22Rv1 (cell line): Measurements from ENCODE around the gene FOSL1.

Source experiments
- H3K27ac ChIP-seq: fragments of 450-650 bp; 2 replicates; pipeline ENCODE4 v1.5.1; 2017
- ZFX ChIP-seq: fragments of 450-650 bp; IDR thresholded peaks from 2 replicates; pipeline ENCODE4 v1.6.1; 2017; ENCODE audit warnings: antibody characterized with exemption, borderline replicate concordance
- TF ChIP-seq, protein P1 (sequence below): fragments of 450-650 bp; IDR thresholded peaks from 2 replicates; pipeline ENCODE4 v1.5.1; 2017; ENCODE audit warnings: mild to moderate bottlenecking

The FOSL1 gene

DNA sequence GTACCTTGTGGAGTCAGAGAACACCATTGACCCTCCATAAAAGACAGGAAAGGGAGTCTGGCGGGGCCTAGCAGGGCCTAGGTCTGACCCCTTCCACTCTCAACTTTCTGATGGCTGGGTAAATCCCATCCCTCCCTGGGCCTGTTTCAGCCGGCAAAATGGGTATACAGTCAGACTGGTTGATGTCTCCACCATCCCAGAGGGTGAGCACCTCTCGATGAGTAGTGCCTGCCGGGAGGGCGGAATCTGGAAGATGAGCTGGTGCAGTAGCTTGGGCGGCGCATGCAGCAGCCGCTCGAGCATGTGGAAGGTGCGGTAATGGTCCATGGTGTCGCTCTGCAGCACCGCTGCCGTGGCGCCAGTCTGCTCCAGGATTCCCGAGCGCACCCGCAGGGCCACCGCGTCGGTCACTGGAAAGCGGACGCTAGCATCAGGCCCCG, 12.4 kb downstream of the FOSL1 start:
- TF ChIP-seq, protein P1, sequence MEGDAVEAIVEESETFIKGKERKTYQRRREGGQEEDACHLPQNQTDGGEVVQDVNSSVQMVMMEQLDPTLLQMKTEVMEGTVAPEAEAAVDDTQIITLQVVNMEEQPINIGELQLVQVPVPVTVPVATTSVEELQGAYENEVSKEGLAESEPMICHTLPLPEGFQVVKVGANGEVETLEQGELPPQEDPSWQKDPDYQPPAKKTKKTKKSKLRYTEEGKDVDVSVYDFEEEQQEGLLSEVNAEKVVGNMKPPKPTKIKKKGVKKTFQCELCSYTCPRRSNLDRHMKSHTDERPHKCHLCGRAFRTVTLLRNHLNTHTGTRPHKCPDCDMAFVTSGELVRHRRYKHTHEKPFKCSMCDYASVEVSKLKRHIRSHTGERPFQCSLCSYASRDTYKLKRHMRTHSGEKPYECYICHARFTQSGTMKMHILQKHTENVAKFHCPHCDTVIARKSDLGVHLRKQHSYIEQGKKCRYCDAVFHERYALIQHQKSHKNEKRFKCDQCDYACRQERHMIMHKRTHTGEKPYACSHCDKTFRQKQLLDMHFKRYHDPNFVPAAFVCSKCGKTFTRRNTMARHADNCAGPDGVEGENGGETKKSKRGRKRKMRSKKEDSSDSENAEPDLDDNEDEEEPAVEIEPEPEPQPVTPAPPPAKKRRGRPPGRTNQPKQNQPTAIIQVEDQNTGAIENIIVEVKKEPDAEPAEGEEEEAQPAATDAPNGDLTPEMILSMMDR, result no peak
- H3K27ac ChIP-seq, result peak overlapping the region; percentile 82

DNA sequence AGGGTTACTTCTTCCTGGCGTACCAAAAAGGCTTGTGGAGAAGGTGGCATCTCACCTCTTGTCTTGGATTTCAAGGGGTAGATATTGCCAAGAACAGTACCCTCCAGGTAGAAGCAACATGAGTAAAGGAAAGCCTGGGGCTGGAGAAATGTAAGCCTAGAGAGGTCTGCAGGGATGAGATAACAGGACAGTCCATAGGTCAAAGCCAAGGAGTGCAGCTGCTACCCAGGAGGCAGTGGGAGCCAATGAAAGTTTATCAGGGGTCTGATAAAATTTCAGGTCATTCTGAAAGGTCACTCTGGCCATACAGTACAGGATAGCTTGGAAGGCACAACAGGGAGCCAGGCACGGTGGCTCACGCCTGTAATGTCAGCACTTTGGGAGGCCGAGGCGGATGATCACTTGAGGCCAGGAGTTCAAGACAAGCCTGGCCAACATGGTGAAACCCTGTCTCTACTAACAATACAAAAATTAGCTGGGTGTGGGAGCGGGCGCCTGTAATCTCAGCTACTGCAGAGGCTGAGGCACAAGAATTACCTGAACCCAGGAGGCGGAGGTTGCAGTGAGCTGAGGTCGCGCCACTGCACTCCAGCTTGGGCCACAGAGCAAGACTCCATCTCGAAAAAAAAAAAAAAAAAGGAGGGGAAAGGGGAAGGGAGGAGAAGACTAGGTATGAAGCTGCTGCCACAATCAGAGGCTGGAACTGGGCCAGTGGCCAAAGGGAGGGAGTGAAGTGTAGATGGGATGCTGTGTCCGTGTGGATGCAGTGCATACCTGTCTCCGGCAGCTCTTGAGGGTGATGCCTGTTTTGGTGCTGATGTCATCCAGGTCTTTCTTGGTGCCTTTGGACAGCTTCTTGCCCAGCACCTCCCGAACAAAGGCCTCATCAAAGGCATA, 13.1 kb downstream of the FOSL1 start:
- TF ChIP-seq, protein P1, result no peak
- TF ChIP-seq ZFX, result no peak
- peak overlapping the region; percentile 82 for H3K27ac ChIP-seq

DNA sequence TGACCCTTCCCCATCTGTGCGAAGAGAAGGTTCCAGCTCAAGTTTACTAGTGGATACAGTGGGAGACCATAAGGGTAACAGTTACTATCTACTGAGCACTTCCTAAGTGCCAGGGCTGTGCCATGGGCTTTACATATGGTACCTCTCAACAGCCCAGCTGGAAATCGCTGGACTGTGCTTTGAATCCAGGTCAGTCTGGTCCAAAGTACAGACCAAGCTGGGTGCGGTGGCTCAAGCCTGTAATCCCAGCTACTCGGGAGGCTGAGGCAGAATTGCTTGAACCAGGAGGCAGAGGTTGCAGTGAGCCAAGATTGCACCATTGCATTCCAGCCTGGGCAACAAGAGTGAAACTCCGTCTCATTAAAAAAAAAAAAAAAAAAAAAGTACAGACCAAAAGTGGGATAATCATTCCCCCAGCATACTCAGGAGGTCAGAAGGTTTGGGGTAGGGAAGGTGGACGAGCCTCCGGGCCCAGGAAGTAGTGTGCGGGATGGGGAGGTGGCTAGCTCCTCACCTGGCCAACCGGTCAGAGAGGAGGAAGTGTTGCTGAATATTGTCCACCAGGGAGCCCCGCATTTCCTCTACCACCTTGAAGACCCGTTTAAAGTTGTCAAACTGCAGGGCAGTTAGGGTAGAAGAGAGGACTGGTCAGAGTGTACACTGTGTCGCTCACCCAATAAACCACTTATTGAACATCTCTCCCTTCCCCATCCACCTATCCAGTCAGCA, 14.2 kb downstream of the FOSL1 start:
- no peak for TF ChIP-seq ZFX
- TF ChIP-seq, protein P1, result no peak
- peak overlapping the region; percentile 82; the same call in 1 of the 2 replicates for H3K27ac ChIP-seq

DNA sequence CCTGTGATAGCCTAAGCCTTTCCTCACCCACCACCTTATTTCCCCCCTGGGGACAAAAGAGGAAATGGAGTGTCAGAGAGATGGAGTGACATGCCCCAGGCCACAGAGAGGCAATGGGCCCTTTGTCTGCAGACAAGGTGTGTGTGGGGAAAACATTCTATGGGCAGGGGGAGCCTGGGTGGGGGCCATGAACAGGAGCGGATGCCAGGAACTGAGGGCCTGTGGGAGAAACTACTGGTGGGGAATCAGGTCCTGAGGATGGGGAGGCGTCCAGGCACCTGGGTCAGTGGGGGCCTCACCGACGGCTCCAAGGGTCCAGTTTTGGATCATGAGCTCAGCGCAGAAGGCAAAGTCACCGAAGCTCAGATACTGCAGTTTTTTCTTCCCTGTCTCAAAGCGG, 15.0 kb downstream of the FOSL1 start:
- TF ChIP-seq ZFX, result no peak
- TF ChIP-seq, protein P1, result no peak
- H3K27ac ChIP-seq, result no peak overlapping the region

DNA sequence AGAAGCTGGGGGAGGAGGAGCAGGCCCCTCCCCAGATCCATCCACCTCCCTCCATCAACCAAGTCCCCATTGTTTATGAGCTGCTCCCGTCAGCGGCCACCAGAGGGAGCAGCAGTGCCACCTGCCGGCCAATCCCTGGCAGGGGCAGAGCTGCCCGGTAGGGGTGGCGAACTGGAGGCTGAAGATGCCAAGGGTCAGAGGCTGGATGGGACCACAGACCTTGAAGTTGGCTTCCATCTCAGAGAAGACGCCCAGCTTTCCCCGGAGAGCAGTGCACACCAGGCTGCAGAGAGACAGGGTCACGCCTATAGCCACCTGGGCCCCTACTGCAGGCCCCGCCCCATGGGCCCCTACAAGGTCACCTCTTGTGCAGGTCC, 15.5 kb downstream of the FOSL1 start:
- TF ChIP-seq ZFX, result no peak
- TF ChIP-seq, protein P1, result peak; percentile 99
- no peak overlapping the region for H3K27ac ChIP-seq

DNA sequence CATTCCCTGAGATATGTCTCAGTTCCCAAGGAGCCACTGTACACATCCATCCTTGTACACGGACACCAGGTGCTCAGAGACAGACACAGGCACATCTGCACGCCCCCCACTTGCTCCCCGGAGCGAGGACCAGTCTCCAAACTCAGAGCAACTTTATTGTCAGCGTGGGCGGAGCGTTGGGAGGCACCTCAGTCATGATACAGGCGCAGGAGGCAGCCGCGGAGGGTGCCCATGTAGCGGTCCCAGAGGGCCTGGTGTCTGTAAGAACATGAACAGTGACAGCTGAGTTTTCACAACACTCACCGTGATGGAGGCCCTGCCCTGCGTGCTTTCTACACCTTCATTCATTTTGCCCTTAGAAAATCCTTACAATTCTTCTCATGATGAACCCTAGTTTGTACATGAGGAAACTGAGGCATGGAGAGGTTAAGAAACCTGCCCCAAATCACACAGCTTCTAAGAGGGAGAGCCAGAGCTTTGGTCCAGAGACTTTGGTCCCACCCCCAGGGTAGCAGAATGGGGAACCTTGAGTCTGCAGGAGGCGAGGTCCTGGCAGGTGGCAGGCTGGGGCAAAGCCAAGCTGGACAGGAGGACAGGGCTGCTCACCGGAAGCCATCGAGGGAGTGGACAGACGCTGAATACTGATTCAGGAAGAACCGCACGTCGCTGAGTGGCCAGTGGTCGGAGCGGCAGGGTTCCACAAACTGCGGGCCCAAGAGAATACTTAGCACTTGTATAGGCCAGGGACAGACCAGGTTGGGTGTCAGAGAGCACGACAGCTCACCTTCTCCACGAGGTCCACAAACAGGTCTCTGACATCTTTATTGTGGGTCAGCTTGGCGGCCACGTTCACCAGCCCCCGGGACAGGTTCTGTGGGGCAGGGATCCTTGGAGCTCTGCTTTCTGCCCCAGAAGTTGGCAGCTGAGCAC, 16.1 kb downstream of the FOSL1 start:
- H3K27ac ChIP-seq, result no peak overlapping the region

More for the DNA sequence above, 16.1 kb downstream of the FOSL1 start:
- TF ChIP-seq, protein P1, result no peak
- no peak for TF ChIP-seq ZFX
